GM19324 (cell line): ENCODE measurements around the gene CUL2.
A peak's percentile ranks its signal among the peaks of the same experiment; 100 is the strongest.

Source experiments
- ATAC-seq: cut with Tn5 transposase; IDR thresholded peaks from one replicate; pipeline ENCODE4 v1.9.1; 2021; ENCODE audit warnings: mild to moderate bottlenecking, moderate library complexity; ENCODE audit not compliant: unreplicated experiment, low FRiP score

CUL2 gene

DNA sequence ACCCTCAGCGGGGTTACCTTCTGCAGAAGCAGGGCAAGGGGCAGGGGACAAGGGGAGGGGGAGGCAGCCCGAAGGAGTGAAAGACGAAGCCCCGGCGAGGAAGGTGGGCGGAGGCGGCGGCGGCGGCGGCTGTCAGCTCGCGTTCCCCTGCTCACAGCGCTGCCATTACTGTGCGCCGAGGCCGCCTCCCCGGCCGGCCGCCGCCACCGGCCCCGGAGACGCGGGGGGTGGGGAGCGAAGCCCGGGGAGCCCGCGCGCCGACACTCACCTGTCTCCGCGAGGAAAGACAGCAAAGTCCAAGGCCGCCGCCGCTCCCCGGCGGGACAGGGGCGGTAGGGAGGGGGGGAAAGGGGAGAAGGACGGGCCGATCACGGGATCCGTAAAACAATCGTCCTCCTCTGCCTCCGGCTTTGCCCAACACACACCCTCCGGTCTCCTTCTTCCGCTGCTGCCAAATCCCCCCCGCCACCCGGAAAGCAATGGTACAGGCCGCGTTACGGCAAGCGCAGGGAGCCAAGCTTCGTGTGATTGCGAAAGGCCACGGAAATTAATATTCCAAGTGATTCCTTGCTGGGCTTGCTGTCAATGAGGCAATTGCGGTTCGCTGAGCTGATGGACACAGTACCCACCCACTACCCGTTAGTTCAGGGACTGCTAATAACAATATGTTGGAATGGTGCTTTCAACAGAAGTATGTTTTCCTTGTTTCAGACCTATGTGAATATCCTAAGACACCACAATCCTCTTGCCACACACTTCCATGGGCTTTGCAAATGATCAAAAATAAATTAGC is at the start of gene CUL2:
Gene CUL2 (minus strand): TSS at position 180 of the 793 bp plus-strand sequence. CDS start 19,024 bp downstream, outside the sequence.
- peak; percentile 96 for ATAC-seq

DNA sequence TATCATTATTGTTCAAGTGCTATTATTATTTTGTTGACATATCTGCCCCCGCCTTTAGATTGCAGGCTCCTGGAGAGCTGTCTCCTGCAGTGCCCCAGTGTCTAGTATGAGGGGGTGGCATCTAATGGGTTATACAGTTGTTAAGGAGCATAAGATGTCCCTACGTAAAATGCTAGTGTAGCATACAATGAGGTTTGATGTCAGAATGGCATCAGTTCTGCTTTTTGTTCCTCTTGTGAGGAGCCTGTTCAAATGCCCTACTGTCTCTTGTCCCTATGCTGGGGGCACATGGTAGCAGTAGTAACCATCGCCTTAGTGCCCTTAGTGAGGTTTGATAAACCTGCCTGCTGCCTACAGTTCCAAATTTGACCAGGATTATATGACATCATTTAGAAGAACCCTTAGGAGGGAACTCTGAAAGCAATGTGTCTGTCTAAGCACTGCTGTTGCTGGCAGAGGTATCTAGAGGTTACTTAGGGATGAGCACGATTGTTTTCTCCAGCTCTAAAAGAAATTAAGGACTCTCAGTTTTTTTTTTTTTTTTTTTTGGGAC is 46.2 kb upstream of the CUL2 start:
- ATAC-seq, result peak; percentile 49

DNA sequence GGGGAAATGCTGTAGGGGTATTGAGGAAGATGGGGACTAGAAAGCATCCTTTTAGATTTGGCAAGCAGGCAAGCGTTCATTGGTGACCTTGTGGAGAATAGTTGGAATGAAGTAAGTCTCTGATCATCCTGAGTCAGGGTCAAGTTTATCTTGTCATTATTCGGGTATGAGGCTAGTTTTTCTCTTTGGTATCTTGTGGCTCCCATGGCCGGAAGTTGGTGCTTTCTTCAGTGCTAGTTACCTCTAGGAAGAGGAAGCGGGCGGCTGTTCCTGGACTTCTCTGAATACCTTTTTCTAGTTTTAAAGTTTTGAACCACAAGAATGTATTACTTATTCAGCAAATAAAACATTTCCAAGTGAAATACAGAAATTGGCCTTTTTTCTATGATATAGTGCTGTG is 45.7 kb upstream of the CUL2 start:
- ATAC-seq, result no peak

DNA sequence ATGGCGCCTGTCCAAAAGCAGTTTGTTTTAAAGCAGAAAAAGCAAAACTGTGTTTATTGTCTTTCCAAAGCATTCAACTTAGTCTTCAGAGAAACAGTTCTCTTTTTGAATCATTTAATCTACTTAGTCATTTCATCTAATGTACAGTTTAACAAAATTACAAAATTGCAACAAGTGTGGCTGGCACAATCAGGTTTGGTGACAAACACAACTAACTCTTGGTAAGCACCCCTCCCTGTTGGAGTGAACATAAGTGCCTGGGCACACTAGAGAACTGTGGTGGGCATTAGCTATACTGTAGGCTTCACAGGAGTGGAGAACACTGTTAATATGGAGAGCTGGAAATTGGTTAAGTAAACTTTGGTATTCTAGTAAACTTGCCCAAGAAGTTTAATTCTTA is 43.4 kb upstream of the CUL2 start:
- no peak for ATAC-seq

DNA sequence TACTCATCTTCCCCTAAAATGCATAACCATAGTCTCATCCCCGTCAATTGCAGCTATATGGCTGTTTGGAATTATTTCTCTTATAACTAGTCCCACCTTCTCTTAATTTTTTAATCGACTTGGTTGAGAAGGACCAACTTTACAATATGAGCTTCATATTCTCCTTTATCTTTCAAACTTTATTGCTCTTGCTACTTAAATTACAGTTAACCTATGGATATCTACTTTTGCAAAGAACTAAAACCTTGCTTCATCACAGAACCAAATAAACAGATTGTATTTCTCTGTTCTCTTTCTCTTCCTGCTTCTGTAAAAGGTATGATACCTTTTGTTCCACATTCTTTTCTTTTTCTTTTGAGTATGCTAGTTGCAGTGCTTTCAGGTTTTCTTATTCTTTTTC is 42.6 kb upstream of the CUL2 start:
- no peak for ATAC-seq

DNA sequence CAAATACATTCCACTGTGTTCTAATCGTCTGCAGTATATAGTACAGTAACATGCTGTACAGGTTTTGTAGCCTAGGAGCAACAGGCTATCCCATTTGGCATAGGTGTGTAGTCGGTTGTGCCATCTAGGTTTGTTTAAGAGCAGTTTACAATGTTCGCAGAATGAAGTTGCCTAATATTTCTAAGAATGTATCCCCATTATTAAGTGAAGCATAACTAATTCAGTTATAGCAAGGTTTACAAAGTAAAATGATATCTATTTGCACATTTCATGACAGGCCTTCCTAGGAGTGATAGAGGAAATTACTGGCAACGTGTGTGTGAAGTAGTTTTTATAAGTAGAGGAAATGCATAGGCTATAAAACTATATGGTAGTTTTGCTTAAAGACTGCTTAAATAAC is 40.5 kb upstream of the CUL2 start:
- no peak for ATAC-seq

DNA sequence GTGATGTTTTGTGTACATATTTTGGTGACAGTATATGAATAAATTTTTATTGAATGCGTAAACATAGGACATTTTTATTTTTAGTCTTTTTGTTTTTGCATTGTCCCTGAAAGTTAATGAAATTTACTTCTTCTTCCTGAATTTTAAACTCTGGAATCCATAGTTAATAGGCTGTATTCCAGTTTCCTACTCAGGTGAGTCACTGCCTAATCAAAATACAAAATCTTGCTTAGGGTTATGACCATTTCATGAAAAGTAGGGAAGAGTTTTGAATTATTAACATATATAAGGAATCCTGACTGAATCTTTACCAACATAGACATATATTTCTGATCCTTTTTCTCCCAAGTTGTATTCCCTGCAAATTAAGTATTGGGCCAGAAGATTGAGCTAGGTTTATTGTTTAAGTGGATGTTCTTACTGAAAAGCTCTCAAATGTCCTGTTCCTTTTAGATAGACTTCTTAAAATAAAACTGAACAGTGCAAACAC is 39.1 kb upstream of the CUL2 start:
- no peak for ATAC-seq

DNA sequence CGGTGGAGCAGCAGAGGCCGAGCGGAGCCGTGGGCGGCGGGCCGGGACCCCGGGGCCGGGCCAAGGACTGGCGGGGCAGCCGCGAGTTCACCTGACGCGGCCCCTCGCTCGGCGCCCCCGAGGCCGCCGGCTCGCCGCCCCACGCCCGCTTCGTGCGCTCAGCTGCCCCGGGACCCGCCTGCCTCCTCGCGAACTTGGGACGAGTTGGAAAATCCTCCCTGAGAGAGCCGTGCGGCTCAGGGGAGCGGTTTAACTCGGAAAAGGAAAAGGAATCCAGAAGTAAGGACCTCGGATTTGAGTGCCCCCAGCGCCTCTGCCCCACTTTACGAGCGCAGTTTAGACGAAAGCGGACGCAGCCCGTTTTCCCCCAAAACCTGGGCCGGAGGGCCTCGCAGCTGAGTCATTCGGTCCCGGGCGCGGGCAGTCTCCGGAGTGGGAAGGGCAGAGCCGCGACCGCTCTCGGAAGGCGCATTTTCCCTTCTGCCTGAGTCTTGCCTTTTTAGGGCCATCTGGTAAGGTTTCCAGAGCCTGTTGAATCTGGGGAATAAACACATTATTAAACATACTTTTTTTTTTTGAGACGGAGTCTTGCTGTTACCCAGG is 37.2 kb upstream of the CUL2 start:
- ATAC-seq, result peak; percentile 5

DNA sequence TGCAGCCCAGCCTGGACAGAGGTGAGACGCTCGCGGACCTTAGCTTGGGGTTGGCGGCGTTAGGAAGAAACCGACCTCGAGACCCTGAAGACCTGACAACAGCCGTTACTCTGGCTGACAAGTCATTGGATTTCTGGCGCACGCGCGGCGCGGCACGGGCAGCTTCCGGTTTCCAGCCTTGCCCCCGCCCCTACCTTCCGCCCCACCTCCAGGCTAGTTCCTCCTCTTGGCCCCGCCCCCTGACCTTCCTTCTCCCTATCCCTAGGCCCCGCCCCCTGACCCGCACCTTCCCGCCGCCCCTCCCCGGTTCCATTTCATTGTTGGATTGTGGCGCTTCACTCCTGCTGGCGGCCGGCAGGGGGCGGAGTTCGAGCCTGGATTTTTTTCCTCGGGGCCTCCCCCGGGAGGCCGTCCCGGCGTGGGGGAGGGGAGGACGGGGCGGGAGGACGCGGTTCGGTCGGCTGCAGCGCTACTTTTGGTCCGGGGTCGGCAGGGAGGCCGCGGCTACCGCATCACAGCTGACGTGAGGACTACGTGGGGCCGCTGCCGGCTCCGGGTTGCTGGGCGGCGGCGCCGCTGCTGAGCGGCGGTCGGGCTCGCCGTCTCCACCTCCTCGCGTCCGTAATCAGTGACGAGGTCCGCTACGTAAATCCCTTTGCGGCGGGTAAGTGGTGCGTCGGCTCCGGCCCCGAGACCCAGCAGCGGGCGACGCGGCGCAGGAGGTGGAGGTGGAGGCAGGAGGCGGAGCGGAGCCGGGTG is 36.6 kb upstream of the CUL2 start, which contains the start of gene CREM:
Gene CREM (plus strand): TSS at position 317 of the 759 bp plus-strand sequence. CDS start 10,990 bp downstream, outside the sequence.
- peak; percentile 84 for ATAC-seq

DNA sequence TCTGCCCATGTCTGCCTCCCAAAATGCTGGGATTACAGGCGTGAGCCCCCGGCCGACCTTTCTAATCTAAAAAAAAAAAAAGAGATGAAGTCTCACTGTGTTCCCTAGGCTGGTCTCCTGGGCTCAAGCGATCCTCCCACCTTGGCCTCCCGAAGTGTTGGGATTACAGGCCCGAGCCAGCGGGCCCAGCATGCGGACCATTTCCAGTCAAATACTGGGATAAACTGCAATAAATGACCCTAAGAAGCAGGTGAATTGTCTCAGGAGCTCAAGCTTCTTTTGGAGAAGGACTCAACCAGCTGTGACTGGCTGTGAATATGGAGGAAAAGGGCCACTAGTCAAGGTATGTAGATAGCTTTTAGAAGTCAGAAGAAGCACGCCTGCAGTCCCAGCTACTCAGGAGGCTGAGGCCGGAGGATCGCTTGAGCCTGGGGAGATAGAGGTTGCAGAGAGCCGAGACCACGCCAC is 36.0 kb upstream of the CUL2 start:
- ATAC-seq, result no peak

DNA sequence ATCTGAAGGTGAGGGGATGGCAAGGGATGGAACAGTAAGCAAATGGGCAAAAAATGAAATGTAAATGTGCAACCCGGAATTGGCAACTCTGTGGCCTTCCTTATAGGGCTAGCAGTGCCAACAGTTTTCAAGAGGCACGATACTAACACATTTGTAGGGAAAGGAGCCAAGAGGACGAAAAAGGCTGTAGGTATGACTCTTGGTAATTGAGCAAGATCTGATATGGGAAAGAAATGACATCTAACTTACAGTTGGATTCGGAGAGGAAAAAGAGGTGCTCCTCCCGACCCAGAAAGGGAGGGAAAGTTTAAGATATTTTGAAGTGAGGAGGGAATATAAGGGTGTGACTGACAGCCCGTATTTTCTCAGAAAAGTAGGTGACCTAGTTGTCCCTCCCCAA is 34.4 kb upstream of the CUL2 start:
- ATAC-seq, result no peak

DNA sequence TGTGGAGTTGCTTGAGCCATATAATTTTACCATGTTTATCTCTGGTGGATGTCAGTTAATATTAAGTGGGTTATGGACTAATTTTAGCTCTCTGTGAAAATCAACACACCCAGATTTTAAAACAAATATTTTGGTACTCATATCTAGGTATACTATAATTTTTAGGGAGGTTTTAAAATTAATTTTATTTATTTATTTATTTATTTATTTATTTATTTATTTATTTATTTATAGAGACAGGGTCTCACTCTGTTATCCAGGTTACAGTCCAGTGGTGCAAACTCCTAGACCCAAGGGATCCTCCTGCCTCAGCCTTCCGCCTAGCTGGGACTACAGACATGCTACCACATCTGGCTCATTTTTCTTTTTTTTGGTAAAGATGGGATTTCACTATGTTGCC is 29.2 kb upstream of the CUL2 start:
- no peak for ATAC-seq

DNA sequence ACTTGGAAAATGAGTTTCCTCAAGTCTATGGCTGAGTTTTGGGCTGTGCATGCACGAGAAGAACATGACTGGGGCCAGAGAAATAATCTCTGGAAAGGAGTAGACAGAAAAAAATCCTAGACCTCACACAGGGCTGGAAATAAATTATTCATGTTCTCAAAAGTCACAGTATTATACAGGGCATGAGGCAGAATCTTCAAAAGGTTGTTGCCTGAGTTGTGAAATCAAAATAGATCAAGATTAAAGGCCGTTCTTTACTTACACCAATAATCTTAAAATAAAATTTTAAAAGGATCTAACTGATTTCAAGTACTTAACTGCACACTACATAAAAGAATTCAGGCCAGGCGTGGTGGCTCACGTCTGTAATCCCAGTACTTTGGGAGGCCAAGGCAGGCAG is 22.4 kb upstream of the CUL2 start:
- ATAC-seq, result no peak

DNA sequence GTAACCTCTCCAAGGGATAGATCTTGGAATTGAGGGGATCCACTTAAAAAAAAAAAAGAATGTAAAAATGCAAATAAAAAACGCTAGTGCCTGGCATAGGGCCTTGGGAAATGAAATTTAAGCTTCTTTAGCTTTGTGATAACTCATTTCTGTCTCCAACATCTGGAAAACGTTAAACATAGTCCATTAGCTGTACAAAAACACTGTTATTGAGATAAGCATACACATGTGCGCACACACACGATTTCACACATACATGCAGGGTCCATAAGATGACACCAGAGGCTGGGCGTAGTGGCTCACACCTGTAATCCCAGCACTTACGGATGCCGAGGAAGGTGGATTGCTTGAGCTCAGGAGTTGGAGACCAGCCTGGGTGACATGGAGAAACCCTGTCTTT is 13.7 kb upstream of the CUL2 start:
- ATAC-seq, result no peak

DNA sequence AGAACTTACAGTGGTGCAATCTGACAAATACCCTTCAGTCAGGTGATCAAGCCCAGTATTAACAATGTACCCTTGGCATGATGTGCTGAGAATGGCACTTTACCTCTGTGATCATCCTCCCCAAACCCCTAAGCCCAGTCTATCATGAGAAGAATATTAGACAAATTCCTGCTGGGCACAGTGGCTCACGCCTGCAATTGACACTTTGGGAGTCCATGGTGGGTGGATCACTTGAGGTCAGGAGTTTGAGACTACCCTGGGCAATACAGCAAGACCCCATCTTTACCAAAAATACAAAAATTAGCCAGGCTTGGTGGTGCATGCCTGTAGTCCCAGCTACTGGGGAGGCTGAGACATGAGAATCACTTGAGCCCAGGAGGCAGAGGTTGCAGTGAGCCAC is 7.4 kb upstream of the CUL2 start:
- no peak for ATAC-seq

DNA sequence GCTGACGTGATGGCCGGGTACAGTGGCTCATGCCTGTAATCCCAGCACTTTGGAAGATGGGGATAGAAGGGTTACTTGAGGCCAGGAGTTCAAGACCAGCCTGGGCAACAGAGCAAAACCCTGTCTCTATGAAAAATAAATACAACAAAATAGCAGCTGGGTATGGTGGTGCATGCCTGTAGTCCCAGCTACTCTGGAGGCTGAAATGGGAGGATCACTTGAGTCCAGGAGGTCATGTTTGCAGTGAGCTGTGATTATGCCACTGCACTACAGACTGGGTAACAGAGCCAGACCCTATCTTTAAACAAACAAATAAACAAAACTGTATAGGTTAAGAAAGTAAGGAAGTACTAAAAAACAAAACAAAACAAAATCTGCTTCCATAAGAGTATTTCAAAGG is 6.2 kb upstream of the CUL2 start:
- no peak for ATAC-seq

DNA sequence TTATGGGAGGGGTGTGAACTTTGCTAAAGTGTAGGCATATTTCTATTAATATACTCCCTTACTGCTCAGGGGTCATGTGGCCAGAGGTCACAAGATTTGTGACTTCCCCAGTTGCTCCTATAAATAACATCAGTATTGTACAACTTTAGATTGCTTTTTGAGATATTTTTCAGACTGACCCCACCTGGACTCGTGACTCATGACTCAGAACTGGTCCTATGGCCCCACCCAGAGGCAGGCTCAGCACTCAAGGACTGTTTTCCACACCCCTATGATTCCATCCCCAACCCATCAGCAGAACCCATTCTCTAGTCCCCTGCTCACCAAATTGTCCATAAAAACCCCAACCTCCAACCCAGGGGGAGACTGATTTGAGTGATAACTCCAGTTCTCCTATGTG is 2.7 kb upstream of the CUL2 start:
- no peak for ATAC-seq

DNA sequence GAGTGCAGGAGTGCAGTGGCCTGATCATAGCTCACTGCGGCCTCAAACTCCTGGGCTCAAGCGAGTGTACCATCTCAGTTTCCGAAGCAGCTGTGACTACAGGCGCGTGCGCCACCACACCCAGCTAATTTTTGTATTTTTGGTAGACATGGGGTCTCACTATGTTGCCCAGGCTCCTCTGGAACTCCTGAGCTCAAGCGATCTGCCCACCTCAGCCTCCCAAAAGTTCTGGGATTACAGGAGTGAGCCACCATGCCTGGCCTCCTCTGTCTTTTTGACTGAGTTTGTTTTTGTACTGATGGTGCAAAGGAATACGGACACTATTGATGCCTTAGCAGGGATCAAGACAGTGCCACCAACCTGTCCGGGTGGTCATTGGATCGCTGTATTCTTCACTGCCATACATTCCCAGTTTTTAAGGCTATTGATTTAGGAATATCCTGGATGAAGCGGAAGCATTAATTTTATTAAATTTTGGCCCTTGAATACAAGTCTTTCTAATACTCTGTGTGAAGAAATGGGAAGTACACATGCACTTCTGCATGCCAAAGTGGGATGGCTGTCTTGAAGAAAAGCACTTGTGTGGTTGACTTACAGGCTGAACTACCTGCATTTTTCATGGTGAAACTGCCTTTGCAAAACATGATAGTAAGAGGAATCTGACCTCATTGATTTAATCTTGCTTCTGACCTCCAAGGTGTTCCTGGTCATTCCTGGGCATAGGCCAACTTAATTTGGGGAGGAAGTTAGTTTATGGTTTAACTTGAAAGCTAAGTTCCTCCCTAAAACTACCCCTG is 2.1 kb upstream of the CUL2 start:
- ATAC-seq, result no peak

DNA sequence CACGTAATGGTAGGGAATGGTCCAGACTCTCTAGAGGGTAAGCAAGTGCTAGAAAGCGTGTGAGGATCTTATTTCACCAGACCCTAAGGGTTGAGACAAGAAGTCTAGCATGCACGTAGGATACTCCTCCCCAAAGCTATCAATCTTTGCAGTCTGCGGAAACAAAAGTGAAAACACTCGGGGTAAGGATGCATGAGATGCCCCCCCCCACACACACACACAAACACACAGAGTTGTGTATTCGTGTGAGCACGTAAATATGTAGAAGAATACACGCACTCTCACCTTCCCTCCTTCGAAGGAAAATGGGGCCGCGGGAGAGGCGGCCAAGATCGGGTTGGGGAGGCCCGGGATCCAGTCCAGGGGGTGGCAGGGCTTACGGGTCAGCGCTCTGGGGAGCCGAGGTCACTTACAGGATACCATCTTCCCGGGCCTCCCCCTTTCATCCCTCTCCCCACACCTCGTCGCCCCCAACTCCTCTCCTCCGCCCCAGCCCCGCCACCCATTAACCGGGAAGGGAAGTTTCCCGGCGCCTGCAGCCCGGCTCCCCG is 455 bp downstream of the CUL2 start:
- peak; percentile 23 for ATAC-seq

DNA sequence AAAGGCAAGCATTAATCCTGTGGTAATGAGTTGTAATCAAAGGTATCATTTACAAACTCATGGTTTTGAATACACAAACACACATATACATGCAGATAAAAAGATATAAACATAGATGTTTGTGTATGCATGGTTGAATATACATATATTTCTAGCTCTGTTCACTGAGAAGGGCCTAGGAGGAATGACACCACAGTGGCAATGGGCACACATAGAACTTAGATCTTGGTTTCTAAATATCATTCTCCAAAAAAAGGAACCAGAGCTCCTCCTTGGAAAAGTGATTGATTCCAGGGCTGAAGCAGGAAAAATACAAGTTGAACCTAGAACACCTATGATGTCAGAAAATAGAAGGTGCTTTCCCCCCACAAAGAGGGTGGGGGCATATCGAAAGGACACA is 6.9 kb downstream of the CUL2 start:
- no peak for ATAC-seq
